WERI-Rb-1 (cell line): ENCODE results near the gene ST8SIA4.

ENCODE experiments used
- DNase-seq: peaks from one replicate; pipeline ENCODE4 v3.0.0-alpha.2; 2020
- H3K27ac ChIP-seq: fragments of 250-450 bp; sonication (Bioruptor Pico); 2 replicates; pipeline ENCODE4 v1.5.1; 2020; ENCODE audit warnings: mild to moderate bottlenecking, moderate library complexity
- H3K27me3 ChIP-seq: fragments of 250-450 bp; sonication (Bioruptor Pico); 2 replicates; pipeline ENCODE4 v1.5.1; 2021; ENCODE audit warnings: mild to moderate bottlenecking, low read depth, moderate library complexity; ENCODE audit not compliant: insufficient read depth, severe bottlenecking
- H3K36me3 ChIP-seq: fragments of 250-450 bp; sonication (Bioruptor Pico); 2 replicates; pipeline ENCODE4 v1.5.1; 2020; ENCODE audit warnings: mild to moderate bottlenecking, moderate library complexity
- H3K4me3 ChIP-seq: 2 replicates; pipeline ENCODE4 v1.5.1; 2011; ENCODE audit warnings: low read depth, mild to moderate bottlenecking, control low read depth, low read length
- H3K9me3 ChIP-seq: fragments of 250-450 bp; sonication (Bioruptor Pico); 2 replicates; pipeline ENCODE4 v1.5.1; 2021; ENCODE audit warnings: mild to moderate bottlenecking, moderate library complexity; ENCODE audit not compliant: severe bottlenecking
- CTCF ChIP-seq: IDR thresholded peaks from 2 replicates; pipeline ENCODE4 v1.5.1; 2011; ENCODE audit warnings: low read depth, mild to moderate bottlenecking, control low read depth, inconsistent platforms, low read length

ST8SIA4 gene

GRCh38 chr5:100826133-100826532, 76.9 kb downstream of the ST8SIA4 start:
- no peak for TF ChIP-seq CTCF
- no peak overlapping the region for H3K27ac ChIP-seq

GRCh38 chr5:100824635-100825034, 78.4 kb downstream of the ST8SIA4 start:
- no peak for TF ChIP-seq CTCF
- H3K36me3 ChIP-seq, result no peaks in the 10 kb centered on the region
- H3K4me3 ChIP-seq, result no peak overlapping the region
- no peak overlapping the region for H3K27ac ChIP-seq
- DNase-seq, result no peak
- no peaks in the 10 kb centered on the region for H3K27me3 ChIP-seq
- no peaks in the 10 kb centered on the region for H3K9me3 ChIP-seq

More at GRCh38 chr5:100826133-100826532, 76.9 kb downstream of the ST8SIA4 start:
- Histone ChIP-seq H3K27me3 (no peaks in the 10 kb centered on the region), H3K9me3 (no peaks in the 10 kb centered on the region), H3K36me3 (no peaks in the 10 kb centered on the region), H3K4me3 (no peak overlapping the region)
- no peak for DNase-seq

GRCh38 chr5:100823812-100824211, 79.3 kb downstream of the ST8SIA4 start:
- H3K27ac ChIP-seq, result no peak overlapping the region
- no peaks in the 10 kb centered on the region for H3K9me3 ChIP-seq
- H3K27me3 ChIP-seq, result no peaks in the 10 kb centered on the region
- no peak for DNase-seq
- H3K36me3 ChIP-seq, result no peaks in the 10 kb centered on the region
- H3K4me3 ChIP-seq, result no peak overlapping the region
- TF ChIP-seq CTCF, result no peak

- Histone ChIP-seq H3K36me3 (no peaks in the 10 kb centered on the region), H3K27ac (no peak overlapping the region), H3K4me3 (no peak overlapping the region)
Measured at GRCh38 chr5:100821751-100822150, 81.3 kb downstream of the ST8SIA4 start.

GRCh38 chr5:100818340-100818739, 84.7 kb downstream of the ST8SIA4 start:
- no peak for DNase-seq
- H3K36me3 ChIP-seq, result no peaks in the 10 kb centered on the region
- H3K27ac ChIP-seq, result no peak overlapping the region
- no peaks in the 10 kb centered on the region for H3K9me3 ChIP-seq
- no peak overlapping the region for H3K4me3 ChIP-seq
- H3K27me3 ChIP-seq, result no peaks in the 10 kb centered on the region
- no peak for TF ChIP-seq CTCF

More at GRCh38 chr5:100821751-100822150, 81.3 kb downstream of the ST8SIA4 start:
- H3K9me3 ChIP-seq, result no peaks in the 10 kb centered on the region
- no peak for TF ChIP-seq CTCF
- no peak for DNase-seq
- no peaks in the 10 kb centered on the region for H3K27me3 ChIP-seq

GRCh38 chr5:100803397-100803796, 99.7 kb downstream of the ST8SIA4 start:
- Histone ChIP-seq H3K36me3 (no peaks in the 10 kb centered on the region), H3K9me3 (no peaks in the 10 kb centered on the region), H3K27me3 (no peaks in the 10 kb centered on the region), H3K4me3 (no peak overlapping the region), H3K27ac (no peak overlapping the region)
- TF ChIP-seq CTCF, result no peak
- no peak for DNase-seq
